Measurements from ENCODE around the gene RIN3.
"Not testable (repeated sequence)": the region's sequence is repeated elsewhere in the genome, so short reads cannot be mapped to it uniquely, and the experiment has no call there.

RIN3 gene

GRCh38 chr14:92712654-92713051, 199.1 kb downstream of the RIN3 start:
- Histone ChIP-seq H3K27ac (ENCODE audit: poor library complexity, severe bottlenecking) (no peak overlapping the region), H3K9me3 (ENCODE audit: severe bottlenecking) (no peaks in the 10 kb centered on the region), H3K4me3 (ENCODE audit: severe bottlenecking) (no peak overlapping the region), H3K27me3 (ENCODE audit: insufficient read depth, poor library complexity, severe bottlenecking) (no peaks in the 10 kb centered on the region), H3K36me3 (ENCODE audit: low read depth) (peaks cover 10% of the 10 kb centered on the region; the same call in 1 of the 2 replicates), H3K4me1 (ENCODE audit: insufficient read depth, poor library complexity, severe bottlenecking) (peaks cover 7% of the 10 kb centered on the region)
- no peak for TF ChIP-seq CTCF (IDR thresholded peaks at IDR 0.05; ENCODE audit: poor library complexity, severe bottlenecking)
- peak; percentile 51 for DNase-seq (ENCODE audit: low spot score)
- ATAC-seq (ENCODE audit: low read depth) = no peak

- peak; percentile 90 for ATAC-seq (ENCODE audit: low read depth)
These were observed 201.2 kb downstream of the RIN3 start for GRCh38 chr14:92714739-92715307.

GRCh38 chr14:92716131-92716530, 202.6 kb downstream of the RIN3 start:
- H3K4me3 ChIP-seq (ENCODE audit: severe bottlenecking) = no peak overlapping the region
- ATAC-seq (ENCODE audit: low read depth) = no peak
- no peak for TF ChIP-seq CTCF (IDR thresholded peaks at IDR 0.05; ENCODE audit: poor library complexity, severe bottlenecking)
- DNase-seq (ENCODE audit: low spot score) = no peak
- H3K36me3 ChIP-seq (ENCODE audit: low read depth) = peaks cover 3% of the 10 kb centered on the region; the same call in 1 of the 2 replicates
- no peaks in the 10 kb centered on the region for H3K9me3 ChIP-seq (ENCODE audit: severe bottlenecking)
- H3K4me1 ChIP-seq (ENCODE audit: insufficient read depth, poor library complexity, severe bottlenecking) = no peaks in the 10 kb centered on the region
- no peaks in the 10 kb centered on the region for H3K27me3 ChIP-seq (ENCODE audit: insufficient read depth, poor library complexity, severe bottlenecking)
- no peak overlapping the region for H3K27ac ChIP-seq (ENCODE audit: poor library complexity, severe bottlenecking)

More at GRCh38 chr14:92714739-92715307, 201.2 kb downstream of the RIN3 start:
- not testable (repeated sequence) for H3K9me3 ChIP-seq (ENCODE audit: severe bottlenecking); H3K4me1 ChIP-seq (ENCODE audit: insufficient read depth, poor library complexity, severe bottlenecking); H3K27me3 ChIP-seq (ENCODE audit: insufficient read depth, poor library complexity, severe bottlenecking); H3K27ac ChIP-seq (ENCODE audit: poor library complexity, severe bottlenecking); H3K4me3 ChIP-seq (ENCODE audit: severe bottlenecking); H3K36me3 ChIP-seq (ENCODE audit: low read depth)
- DNase-seq (ENCODE audit: low spot score) = peak; percentile 83
- TF ChIP-seq CTCF (IDR thresholded peaks at IDR 0.05; ENCODE audit: poor library complexity, severe bottlenecking) = peak; percentile 89

GRCh38 chr14:92717571-92718042, 204.0 kb downstream of the RIN3 start:
- no peak for DNase-seq (ENCODE audit: low spot score)
- Histone ChIP-seq H3K9me3 (ENCODE audit: severe bottlenecking) (no peaks in the 10 kb centered on the region), H3K27ac (ENCODE audit: poor library complexity, severe bottlenecking) (no peak overlapping the region), H3K4me1 (ENCODE audit: insufficient read depth, poor library complexity, severe bottlenecking) (no peaks in the 10 kb centered on the region), H3K4me3 (ENCODE audit: severe bottlenecking) (no peak overlapping the region), H3K36me3 (ENCODE audit: low read depth) (no peaks in the 10 kb centered on the region), H3K27me3 (ENCODE audit: insufficient read depth, poor library complexity, severe bottlenecking) (no peaks in the 10 kb centered on the region)
- ATAC-seq (ENCODE audit: low read depth) = no peak
- TF ChIP-seq CTCF (IDR thresholded peaks at IDR 0.05; ENCODE audit: poor library complexity, severe bottlenecking) = no peak

GRCh38 chr14:92718664-92719063, 205.1 kb downstream of the RIN3 start:
- no peak for ATAC-seq (ENCODE audit: low read depth)
- H3K27me3 ChIP-seq (ENCODE audit: insufficient read depth, poor library complexity, severe bottlenecking) = no peaks in the 10 kb centered on the region
- no peak overlapping the region for H3K27ac ChIP-seq (ENCODE audit: poor library complexity, severe bottlenecking)
- no peak overlapping the region for H3K4me3 ChIP-seq (ENCODE audit: severe bottlenecking)
- no peaks in the 10 kb centered on the region for H3K4me1 ChIP-seq (ENCODE audit: insufficient read depth, poor library complexity, severe bottlenecking)
- no peak for DNase-seq (ENCODE audit: low spot score)
- TF ChIP-seq CTCF (IDR thresholded peaks at IDR 0.05; ENCODE audit: poor library complexity, severe bottlenecking) = no peak
- no peaks in the 10 kb centered on the region for H3K9me3 ChIP-seq (ENCODE audit: severe bottlenecking)
- H3K36me3 ChIP-seq (ENCODE audit: low read depth) = no peaks in the 10 kb centered on the region

All from RWPE2 (cell line).